Measurements from ENCODE around the gene THSD7B.

THSD7B gene

GRCh38 chr2:136894007-136894634, 128.8 kb downstream of the THSD7B start:
- Histone ChIP-seq H3K36me3 (ENCODE audit: control insufficient read depth, low read length) (no peaks in the 10 kb centered on the region), H4K20me1 (ENCODE audit: control insufficient read depth, insufficient read depth, low read depth, low read length) (no peaks in the 10 kb centered on the region), H3K4me1 (ENCODE audit: control insufficient read depth, low read length) (no peaks in the 10 kb centered on the region), H3K27ac (ENCODE audit: low read depth, low read length) (no peak overlapping the region), H3K9me3 (ENCODE audit: control insufficient read depth, insufficient read depth, low read length) (no peaks in the 10 kb centered on the region), H3F3A (ENCODE audit: control insufficient read depth, insufficient read depth) (no peaks in the 10 kb centered on the region), H3K4me2 (ENCODE audit: low read length) (no peak overlapping the region), H3K79me2 (ENCODE audit: control insufficient read depth, low read length) (no peaks in the 10 kb centered on the region), H3K9me2 (replicated peaks; ENCODE audit: control insufficient read depth, low read length) (no peaks in the 10 kb centered on the region), H3K27me3 (ENCODE audit: control insufficient read depth, low read length) (no peaks in the 10 kb centered on the region), H3K4me3 (ENCODE audit: low read length) (no peak overlapping the region)
- TF ChIP-seq EZH2phosphoT487 (IDR thresholded peaks at IDR 0.05; ENCODE audit: borderline replicate concordance, low read length) (no peak), CTCF (IDR thresholded peaks at IDR 0.05; ENCODE audit: low read depth, low read length, poor library complexity, severe bottlenecking) (no peak)

- Histone ChIP-seq H3K9me2 (replicated peaks; ENCODE audit: control insufficient read depth, low read length) (no peaks in the 10 kb centered on the region; the same call in 1 of the 2 replicates), H4K20me1 (ENCODE audit: control insufficient read depth, insufficient read depth, low read depth, low read length) (no peaks in the 10 kb centered on the region), H3K27ac (ENCODE audit: low read depth, low read length) (no peak overlapping the region), H3K27me3 (ENCODE audit: control insufficient read depth, low read length) (no peaks in the 10 kb centered on the region), H3K4me1 (ENCODE audit: control insufficient read depth, low read length) (no peaks in the 10 kb centered on the region), H3K4me3 (ENCODE audit: low read length) (no peak overlapping the region), H3K36me3 (ENCODE audit: control insufficient read depth, low read length) (no peaks in the 10 kb centered on the region), H3K79me2 (ENCODE audit: control insufficient read depth, low read length) (no peaks in the 10 kb centered on the region), H3F3A (ENCODE audit: control insufficient read depth, insufficient read depth) (no peaks in the 10 kb centered on the region), H3K4me2 (ENCODE audit: low read length) (no peak overlapping the region), H3K9me3 (ENCODE audit: control insufficient read depth, insufficient read depth, low read length) (no peaks in the 10 kb centered on the region)
- no peak for TF ChIP-seq CTCF (IDR thresholded peaks at IDR 0.05; ENCODE audit: low read depth, low read length, poor library complexity, severe bottlenecking)
- no peak for TF ChIP-seq EZH2phosphoT487 (IDR thresholded peaks at IDR 0.05; ENCODE audit: borderline replicate concordance, low read length)
Measured at GRCh38 chr2:136901732-136902131, 136.4 kb downstream of the THSD7B start.

- Histone ChIP-seq H3K4me1 (ENCODE audit: control insufficient read depth, low read length) (no peaks in the 10 kb centered on the region), H3K27me3 (ENCODE audit: control insufficient read depth, low read length) (no peaks in the 10 kb centered on the region), H3K4me2 (ENCODE audit: low read length) (no peak overlapping the region), H4K20me1 (ENCODE audit: control insufficient read depth, insufficient read depth, low read depth, low read length) (no peaks in the 10 kb centered on the region), H3F3A (ENCODE audit: control insufficient read depth, insufficient read depth) (no peaks in the 10 kb centered on the region), H3K79me2 (ENCODE audit: control insufficient read depth, low read length) (no peaks in the 10 kb centered on the region), H3K9me2 (replicated peaks; ENCODE audit: control insufficient read depth, low read length) (no peaks in the 10 kb centered on the region), H3K9me3 (ENCODE audit: control insufficient read depth, insufficient read depth, low read length) (no peaks in the 10 kb centered on the region), H3K36me3 (ENCODE audit: control insufficient read depth, low read length) (no peaks in the 10 kb centered on the region), H3K4me3 (ENCODE audit: low read length) (no peak overlapping the region), H3K27ac (ENCODE audit: low read depth, low read length) (no peak overlapping the region)
- no peak for TF ChIP-seq EZH2phosphoT487 (IDR thresholded peaks at IDR 0.05; ENCODE audit: borderline replicate concordance, low read length)
Measured at GRCh38 chr2:136905779-136906178, 140.4 kb downstream of the THSD7B start.

GRCh38 chr2:136909777-136910176, 144.4 kb downstream of the THSD7B start:
- Histone ChIP-seq H3K4me2 (ENCODE audit: low read length) (no peak overlapping the region), H3F3A (ENCODE audit: control insufficient read depth, insufficient read depth) (no peaks in the 10 kb centered on the region), H3K27me3 (ENCODE audit: control insufficient read depth, low read length) (no peaks in the 10 kb centered on the region), H3K79me2 (ENCODE audit: control insufficient read depth, low read length) (no peaks in the 10 kb centered on the region), H3K27ac (ENCODE audit: low read depth, low read length) (no peak overlapping the region), H3K9me2 (replicated peaks; ENCODE audit: control insufficient read depth, low read length) (no peaks in the 10 kb centered on the region), H3K36me3 (ENCODE audit: control insufficient read depth, low read length) (no peaks in the 10 kb centered on the region), H4K20me1 (ENCODE audit: control insufficient read depth, insufficient read depth, low read depth, low read length) (no peaks in the 10 kb centered on the region), H3K9me3 (ENCODE audit: control insufficient read depth, insufficient read depth, low read length) (no peaks in the 10 kb centered on the region), H3K4me1 (ENCODE audit: control insufficient read depth, low read length) (no peaks in the 10 kb centered on the region), H3K4me3 (ENCODE audit: low read length) (no peak overlapping the region)
- no peak for TF ChIP-seq EZH2phosphoT487 (IDR thresholded peaks at IDR 0.05; ENCODE audit: borderline replicate concordance, low read length)
- TF ChIP-seq CTCF (IDR thresholded peaks at IDR 0.05; ENCODE audit: low read depth, low read length, poor library complexity, severe bottlenecking) = no peak

Data from DOHH2 (cell line).